ENCODE data around the gene MAML2.

The MAML2 gene

GRCh38 chr11:96256215-96257011 is 86.6 kb downstream of the MAML2 start:
- DNase-seq (ENCODE audit: extremely low spot score, insufficient read length, low read depth) (no peak), FAIRE-seq (no peak)

- FAIRE-seq = no peak
- DNase-seq (ENCODE audit: extremely low spot score, insufficient read length, low read depth) = no peak
These were observed 88.1 kb downstream of the MAML2 start for GRCh38 chr11:96254854-96255253.

GRCh38 chr11:96254087-96254486 is 88.9 kb downstream of the MAML2 start:
- FAIRE-seq (peak; percentile 79), DNase-seq (ENCODE audit: extremely low spot score, insufficient read length, low read depth) (no peak)

GRCh38 chr11:96246718-96247552 is 96.1 kb downstream of the MAML2 start:
- DNase-seq (ENCODE audit: extremely low spot score, insufficient read length, low read depth) = no peak
- no peak for FAIRE-seq

- DNase-seq (ENCODE audit: extremely low spot score, insufficient read length, low read depth) = peak; percentile 71
- peak; percentile 95 for FAIRE-seq
These were observed 99.9 kb downstream of the MAML2 start for GRCh38 chr11:96242971-96243647.

- FAIRE-seq = no peak
These were observed 100.7 kb downstream of the MAML2 start for GRCh38 chr11:96242191-96242847.

GRCh38 chr11:96241331-96241841 is 101.6 kb downstream of the MAML2 start:
- DNase-seq (ENCODE audit: extremely low spot score, insufficient read length, low read depth) (no peak), FAIRE-seq (no peak)

More at GRCh38 chr11:96242191-96242847, 100.7 kb downstream of the MAML2 start:
- no peak for DNase-seq (ENCODE audit: extremely low spot score, insufficient read length, low read depth)

- FAIRE-seq (no peak), DNase-seq (ENCODE audit: extremely low spot score, insufficient read length, low read depth) (no peak)
These were observed 104.3 kb downstream of the MAML2 start for GRCh38 chr11:96238563-96239135.

- DNase-seq (ENCODE audit: extremely low spot score, insufficient read length, low read depth) = no peak
- no peak for FAIRE-seq
These were observed 105.2 kb downstream of the MAML2 start for GRCh38 chr11:96237766-96238266.

- DNase-seq (ENCODE audit: extremely low spot score, insufficient read length, low read depth) = no peak
- FAIRE-seq = peak; percentile 54
These were observed 107.2 kb downstream of the MAML2 start for GRCh38 chr11:96235751-96236150.

GRCh38 chr11:96234866-96235441 is 108.0 kb downstream of the MAML2 start:
- no peak for DNase-seq (ENCODE audit: extremely low spot score, insufficient read length, low read depth)
- no peak for FAIRE-seq

- no peak for FAIRE-seq
- DNase-seq (ENCODE audit: extremely low spot score, insufficient read length, low read depth) = no peak
These were observed 110.9 kb downstream of the MAML2 start for GRCh38 chr11:96232132-96232531.

GRCh38 chr11:96230686-96231085 is 112.3 kb downstream of the MAML2 start:
- FAIRE-seq (peak; percentile 38), DNase-seq (ENCODE audit: extremely low spot score, insufficient read length, low read depth) (no peak)

GRCh38 chr11:96229354-96229977 is 113.5 kb downstream of the MAML2 start:
- no peak for DNase-seq (ENCODE audit: extremely low spot score, insufficient read length, low read depth)
- FAIRE-seq = no peak

GRCh38 chr11:96228910-96229309 is 114.1 kb downstream of the MAML2 start:
- DNase-seq (ENCODE audit: extremely low spot score, insufficient read length, low read depth) (no peak), FAIRE-seq (no peak)

GRCh38 chr11:96228473-96228891 is 114.5 kb downstream of the MAML2 start:
- FAIRE-seq (no peak), DNase-seq (ENCODE audit: extremely low spot score, insufficient read length, low read depth) (no peak)

GRCh38 chr11:96227244-96227643 is 115.8 kb downstream of the MAML2 start:
- FAIRE-seq (no peak), DNase-seq (ENCODE audit: extremely low spot score, insufficient read length, low read depth) (no peak)

- FAIRE-seq = no peak
- DNase-seq (ENCODE audit: extremely low spot score, insufficient read length, low read depth) = no peak
These were observed 119.9 kb downstream of the MAML2 start for GRCh38 chr11:96223083-96223482.

- FAIRE-seq (no peak), DNase-seq (ENCODE audit: extremely low spot score, insufficient read length, low read depth) (no peak)
These were observed 120.9 kb downstream of the MAML2 start for GRCh38 chr11:96222102-96222501.

Data from GM18507 (cell line).